HG02938 (cell line): ENCODE results near the gene PAGE2.
"Not testable (repeated sequence)": the region's sequence is repeated elsewhere in the genome, so short reads cannot be mapped to it uniquely, and the experiment has no call there.

Source experiments
- ATAC-seq: cut with Tn5 transposase; IDR thresholded peaks from one replicate; pipeline ENCODE4 v1.9.1; 2021; ENCODE audit warnings: mild to moderate bottlenecking, moderate library complexity; ENCODE audit not compliant: unreplicated experiment

Gene PAGE2

GRCh38 chrX:55120761-55121358 is 32.0 kb downstream of the PAGE2 start:
- ATAC-seq = no peak

GRCh38 chrX:55123900-55124299 is 35.1 kb downstream of the PAGE2 start:
- no peak for ATAC-seq

GRCh38 chrX:55127692-55128091 is 38.9 kb downstream of the PAGE2 start:
- ATAC-seq = no peak

GRCh38 chrX:55129361-55129760 is 40.5 kb downstream of the PAGE2 start:
- ATAC-seq = no peak

- ATAC-seq = no peak
Measured at GRCh38 chrX:55130481-55130880, 41.7 kb downstream of the PAGE2 start.

- no peak for ATAC-seq
Measured at GRCh38 chrX:55132416-55132815, 43.6 kb downstream of the PAGE2 start.

- no peak for ATAC-seq
Measured at GRCh38 chrX:55135171-55135570, 46.4 kb downstream of the PAGE2 start.

GRCh38 chrX:55140800-55141199 is 52.0 kb downstream of the PAGE2 start:
- not testable (repeated sequence) for ATAC-seq
